ENCODE data around the gene AKR1B15.
"Not testable (repeated sequence)": the region's sequence is repeated elsewhere in the genome, so short reads cannot be mapped to it uniquely, and the experiment has no call there.

The AKR1B15 gene

DNA sequence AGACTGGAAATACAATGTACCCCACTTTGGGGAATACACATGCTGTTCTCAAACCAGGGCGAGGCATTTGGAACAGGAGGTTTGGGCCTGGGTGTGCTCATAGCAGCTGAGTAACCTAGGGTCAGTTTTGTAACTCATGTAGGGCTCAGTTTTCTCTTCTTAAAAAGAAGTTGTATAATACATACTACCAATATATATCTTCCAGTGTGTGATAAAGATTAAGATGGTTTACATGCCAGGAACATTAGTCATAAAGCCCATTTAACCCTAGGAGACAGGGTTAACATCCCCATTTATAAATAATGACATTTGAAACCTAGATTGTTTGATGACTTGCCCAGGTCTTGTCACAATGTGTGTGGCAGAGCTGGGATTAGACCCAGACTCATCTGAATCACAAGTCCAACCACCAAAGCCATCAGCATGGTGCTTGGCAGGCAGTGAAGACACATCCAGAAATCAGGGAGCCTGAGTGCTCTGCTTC is 15.6 kb upstream of the AKR1B15 start:
- Histone ChIP-seq H3K27ac (ENCODE audit: low read depth, low read length) (no peak overlapping the region), H3K18ac (ENCODE audit: low read length) (no peak overlapping the region), H3K4me3 (ENCODE audit: low read length) (no peak overlapping the region), H4K8ac (ENCODE audit: low read depth, low read length) (no peak overlapping the region), H4K5ac (ENCODE audit: low read length) (no peak overlapping the region), H3K4ac (ENCODE audit: low read depth, low read length) (no peak overlapping the region), H3K27me3 (ENCODE audit: insufficient read depth, low read length, poor library complexity) (no peaks in the 10 kb centered on the region), H3K9ac (ENCODE audit: low read length) (no peak overlapping the region), H3K23ac (ENCODE audit: low read length) (no peak overlapping the region), H3K4me2 (ENCODE audit: low read length) (no peak overlapping the region), H3K79me1 (ENCODE audit: low read length) (no peaks in the 10 kb centered on the region), H2BK5ac (ENCODE audit: low read length) (no peak overlapping the region), H2BK15ac (replicated peaks; ENCODE audit: low read depth) (no peak overlapping the region), H3K56ac (ENCODE audit: low read length) (no peak overlapping the region), H3K4me1 (ENCODE audit: control insufficient read depth, low read depth, low read length) (no peaks in the 10 kb centered on the region), H3K36me3 (ENCODE audit: control insufficient read depth, insufficient read depth, low read length) (no peaks in the 10 kb centered on the region), H3K79me2 (ENCODE audit: control insufficient read depth, insufficient read depth, low read length) (no peaks in the 10 kb centered on the region), H2BK120ac (ENCODE audit: low read depth, low read length) (no peak overlapping the region), H2AK5ac (ENCODE audit: low read length) (no peak overlapping the region)
- no peak for DNase-seq
- no CpG with 5 or more reads among the region's 1 CpG for WGBS (ENCODE audit: extremely low coverage, insufficient coverage, low lambda C conversion rate)

DNA sequence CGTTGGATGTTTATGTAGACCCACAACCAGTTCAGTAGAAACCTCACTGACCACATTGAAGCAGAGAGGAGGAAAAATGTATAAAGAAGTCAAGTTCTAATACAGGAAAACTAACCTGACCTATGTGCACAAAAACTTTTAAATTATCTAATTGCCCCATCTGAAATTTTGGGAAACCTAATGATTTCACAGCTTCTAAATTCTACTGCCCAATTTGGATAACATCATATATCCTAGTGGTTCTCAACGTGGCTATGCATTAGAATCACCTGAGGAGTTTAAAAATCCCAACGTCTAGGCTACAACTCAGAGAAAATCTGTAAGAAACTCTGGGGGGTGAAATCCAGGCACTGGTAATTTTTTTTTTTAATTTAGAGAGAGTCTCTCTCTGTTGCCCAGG is 14.3 kb upstream of the AKR1B15 start:
- Histone ChIP-seq H3K4me1 (ENCODE audit: control insufficient read depth, low read depth, low read length) (no peaks in the 10 kb centered on the region), H3K23ac (ENCODE audit: low read length) (no peak overlapping the region), H3K4ac (ENCODE audit: low read depth, low read length) (no peak overlapping the region), H3K36me3 (ENCODE audit: control insufficient read depth, insufficient read depth, low read length) (no peaks in the 10 kb centered on the region), H4K8ac (ENCODE audit: low read depth, low read length) (no peak overlapping the region), H3K18ac (ENCODE audit: low read length) (no peak overlapping the region), H3K9ac (ENCODE audit: low read length) (no peak overlapping the region), H3K27me3 (ENCODE audit: insufficient read depth, low read length, poor library complexity) (no peaks in the 10 kb centered on the region), H4K5ac (ENCODE audit: low read length) (no peak overlapping the region), H2BK120ac (ENCODE audit: low read depth, low read length) (no peak overlapping the region), H3K27ac (ENCODE audit: low read depth, low read length) (no peak overlapping the region), H3K79me1 (ENCODE audit: low read length) (no peaks in the 10 kb centered on the region), H3K4me2 (ENCODE audit: low read length) (no peak overlapping the region), H3K56ac (ENCODE audit: low read length) (no peak overlapping the region), H2BK5ac (ENCODE audit: low read length) (no peak overlapping the region), H2AK5ac (ENCODE audit: low read length) (no peak overlapping the region), H3K4me3 (ENCODE audit: low read length) (no peak overlapping the region), H2BK15ac (replicated peaks; ENCODE audit: low read depth) (no peak overlapping the region), H3K79me2 (ENCODE audit: control insufficient read depth, insufficient read depth, low read length) (no peaks in the 10 kb centered on the region)
- no CpG with 5 or more reads among the region's 3 CpGs for WGBS (ENCODE audit: extremely low coverage, insufficient coverage, low lambda C conversion rate)
- no peak for DNase-seq

DNA sequence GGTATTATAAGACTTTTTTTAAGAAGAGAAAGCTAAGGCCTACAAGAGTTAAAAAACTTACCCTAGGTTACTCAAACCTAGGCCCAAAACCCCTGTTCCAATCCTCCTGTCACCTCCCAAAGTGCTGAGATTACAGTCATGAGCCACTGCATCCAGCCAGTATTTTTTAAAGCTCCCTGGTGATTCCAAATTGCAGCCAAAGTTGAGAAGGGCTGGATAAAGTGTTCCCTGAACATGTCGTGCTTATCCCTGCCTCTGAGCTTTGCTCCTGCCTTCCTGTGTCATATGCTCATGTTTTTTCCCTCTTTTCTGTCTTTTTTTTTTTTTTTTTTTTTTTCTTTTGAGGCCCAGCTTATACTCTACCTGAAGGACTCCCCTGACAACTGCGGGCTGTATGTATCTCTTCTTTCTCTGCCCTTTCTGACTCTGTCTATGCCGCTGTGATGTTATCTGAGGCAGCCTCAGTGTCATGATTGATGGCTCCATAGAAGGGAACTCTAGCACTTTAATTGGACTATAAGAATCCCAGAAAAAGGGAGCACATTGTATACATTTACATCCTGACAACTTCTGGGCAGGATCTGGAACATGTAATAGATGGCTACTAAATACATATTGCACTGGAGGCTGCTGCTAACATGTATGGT is 13.5 kb upstream of the AKR1B15 start:
- no peak overlapping the region for H4K8ac ChIP-seq (ENCODE audit: low read depth, low read length)
- no peaks in the 10 kb centered on the region for H3K79me2 ChIP-seq (ENCODE audit: control insufficient read depth, insufficient read depth, low read length)
- H3K27me3 ChIP-seq (ENCODE audit: insufficient read depth, low read length, poor library complexity), result no peaks in the 10 kb centered on the region
- H2BK15ac ChIP-seq (replicated peaks; ENCODE audit: low read depth), result no peak overlapping the region
- no peak for DNase-seq
- no peak overlapping the region for H2AK5ac ChIP-seq (ENCODE audit: low read length)
- H3K4me2 ChIP-seq (ENCODE audit: low read length), result no peak overlapping the region
- H4K5ac ChIP-seq (ENCODE audit: low read length), result no peak overlapping the region
- H3K4me3 ChIP-seq (ENCODE audit: low read length), result no peak overlapping the region
- H3K23ac ChIP-seq (ENCODE audit: low read length), result no peak overlapping the region
- H3K9ac ChIP-seq (ENCODE audit: low read length), result no peak overlapping the region
- H3K79me1 ChIP-seq (ENCODE audit: low read length), result no peaks in the 10 kb centered on the region
- H2BK120ac ChIP-seq (ENCODE audit: low read depth, low read length), result no peak overlapping the region
- no peak overlapping the region for H3K27ac ChIP-seq (ENCODE audit: low read depth, low read length)
- no peak overlapping the region for H2BK5ac ChIP-seq (ENCODE audit: low read length)
- H3K4me1 ChIP-seq (ENCODE audit: control insufficient read depth, low read depth, low read length), result no peaks in the 10 kb centered on the region
- no peak overlapping the region for H3K56ac ChIP-seq (ENCODE audit: low read length)
- H3K36me3 ChIP-seq (ENCODE audit: control insufficient read depth, insufficient read depth, low read length), result no peaks in the 10 kb centered on the region
- WGBS (ENCODE audit: extremely low coverage, insufficient coverage, low lambda C conversion rate), result no CpG with 5 or more reads among the region's 3 CpGs
- no peak overlapping the region for H3K4ac ChIP-seq (ENCODE audit: low read depth, low read length)
- no peak overlapping the region for H3K18ac ChIP-seq (ENCODE audit: low read length)

GRCh38 chr7:134535919-134536299 is 13.0 kb upstream of the AKR1B15 start:
- no CpG with 5 or more reads among the region's 3 CpGs for WGBS (ENCODE audit: extremely low coverage, insufficient coverage, low lambda C conversion rate)

GRCh38 chr7:134536558-134536957 is 12.4 kb upstream of the AKR1B15 start:
- not testable (repeated sequence) for H3K79me2 ChIP-seq (ENCODE audit: control insufficient read depth, insufficient read depth, low read length); DNase-seq; H3K36me3 ChIP-seq (ENCODE audit: control insufficient read depth, insufficient read depth, low read length); H2AK5ac ChIP-seq (ENCODE audit: low read length); H3K79me1 ChIP-seq (ENCODE audit: low read length); H4K5ac ChIP-seq (ENCODE audit: low read length); H3K27me3 ChIP-seq (ENCODE audit: insufficient read depth, low read length, poor library complexity); H2BK15ac ChIP-seq (replicated peaks; ENCODE audit: low read depth); H3K18ac ChIP-seq (ENCODE audit: low read length); H3K4me1 ChIP-seq (ENCODE audit: control insufficient read depth, low read depth, low read length); H3K27ac ChIP-seq (ENCODE audit: low read depth, low read length); H3K9ac ChIP-seq (ENCODE audit: low read length); H3K56ac ChIP-seq (ENCODE audit: low read length); H3K4me3 ChIP-seq (ENCODE audit: low read length); H4K8ac ChIP-seq (ENCODE audit: low read depth, low read length); H2BK5ac ChIP-seq (ENCODE audit: low read length); H3K4me2 ChIP-seq (ENCODE audit: low read length); H3K23ac ChIP-seq (ENCODE audit: low read length); H3K4ac ChIP-seq (ENCODE audit: low read depth, low read length); H2BK120ac ChIP-seq (ENCODE audit: low read depth, low read length)
- no CpG with 5 or more reads among the region's 3 CpGs for WGBS (ENCODE audit: extremely low coverage, insufficient coverage, low lambda C conversion rate)

More at GRCh38 chr7:134535919-134536299, 13.0 kb upstream of the AKR1B15 start:
- Histone ChIP-seq H3K4me2 (ENCODE audit: low read length) (no peak overlapping the region), H3K79me2 (ENCODE audit: control insufficient read depth, insufficient read depth, low read length) (no peaks in the 10 kb centered on the region), H4K5ac (ENCODE audit: low read length) (no peak overlapping the region), H4K8ac (ENCODE audit: low read depth, low read length) (no peak overlapping the region), H2BK120ac (ENCODE audit: low read depth, low read length) (no peak overlapping the region), H3K79me1 (ENCODE audit: low read length) (no peaks in the 10 kb centered on the region), H2AK5ac (ENCODE audit: low read length) (no peak overlapping the region), H3K23ac (ENCODE audit: low read length) (no peak overlapping the region), H3K36me3 (ENCODE audit: control insufficient read depth, insufficient read depth, low read length) (no peaks in the 10 kb centered on the region), H2BK15ac (replicated peaks; ENCODE audit: low read depth) (no peak overlapping the region), H3K18ac (ENCODE audit: low read length) (no peak overlapping the region), H3K27me3 (ENCODE audit: insufficient read depth, low read length, poor library complexity) (no peaks in the 10 kb centered on the region), H2BK5ac (ENCODE audit: low read length) (no peak overlapping the region), H3K4me3 (ENCODE audit: low read length) (no peak overlapping the region), H3K56ac (ENCODE audit: low read length) (no peak overlapping the region), H3K4me1 (ENCODE audit: control insufficient read depth, low read depth, low read length) (no peaks in the 10 kb centered on the region), H3K27ac (ENCODE audit: low read depth, low read length) (no peak overlapping the region), H3K9ac (ENCODE audit: low read length) (no peak overlapping the region), H3K4ac (ENCODE audit: low read depth, low read length) (no peak overlapping the region)
- DNase-seq, result no peak

DNA sequence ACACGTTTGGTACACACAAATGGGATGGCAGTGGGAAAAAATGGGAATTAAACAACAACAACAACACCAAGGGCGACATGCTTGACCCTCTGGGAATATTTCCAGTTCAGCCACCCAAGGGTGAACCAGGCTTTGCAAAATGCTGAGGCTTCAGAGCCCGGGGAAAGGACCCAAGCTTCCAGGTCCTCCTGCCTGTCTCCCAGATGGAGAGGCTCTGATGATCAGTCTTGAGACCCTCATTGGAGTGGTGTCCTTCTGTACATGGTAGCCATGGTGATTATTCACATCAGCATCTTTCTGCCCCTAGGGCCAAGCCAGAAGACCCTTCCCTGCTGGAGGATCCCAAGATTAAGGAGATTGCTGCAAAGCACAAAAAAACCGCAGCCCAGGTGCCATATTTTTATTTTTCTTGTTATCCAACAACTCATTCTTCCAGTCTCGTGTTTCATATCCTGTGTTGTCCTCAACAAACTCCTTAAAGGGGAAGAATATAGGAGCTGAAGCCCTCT is 11.6 kb upstream of the AKR1B15 start:
- not testable (repeated sequence) for H2BK5ac ChIP-seq (ENCODE audit: low read length); H3K4me2 ChIP-seq (ENCODE audit: low read length); H2BK120ac ChIP-seq (ENCODE audit: low read depth, low read length); H4K5ac ChIP-seq (ENCODE audit: low read length); H4K8ac ChIP-seq (ENCODE audit: low read depth, low read length); H3K9ac ChIP-seq (ENCODE audit: low read length); DNase-seq; H3K36me3 ChIP-seq (ENCODE audit: control insufficient read depth, insufficient read depth, low read length); H3K27me3 ChIP-seq (ENCODE audit: insufficient read depth, low read length, poor library complexity); H3K4me3 ChIP-seq (ENCODE audit: low read length); H3K56ac ChIP-seq (ENCODE audit: low read length); H2AK5ac ChIP-seq (ENCODE audit: low read length); H3K23ac ChIP-seq (ENCODE audit: low read length); H3K18ac ChIP-seq (ENCODE audit: low read length); H2BK15ac ChIP-seq (replicated peaks; ENCODE audit: low read depth); H3K4me1 ChIP-seq (ENCODE audit: control insufficient read depth, low read depth, low read length); H3K4ac ChIP-seq (ENCODE audit: low read depth, low read length); H3K79me1 ChIP-seq (ENCODE audit: low read length); H3K27ac ChIP-seq (ENCODE audit: low read depth, low read length); H3K79me2 ChIP-seq (ENCODE audit: control insufficient read depth, insufficient read depth, low read length)
- no CpG with 5 or more reads among the region's 5 CpGs for WGBS (ENCODE audit: extremely low coverage, insufficient coverage, low lambda C conversion rate)

Data from mesendoderm (in vitro differentiated cells).